Keratinocyte (primary cell): Measurements from ENCODE around the gene ZNF558. TPM values are rescaled to one million over a fixed set of nuclear protein-coding genes. Genes with fewer than 3 reads are reported as not detected.

Experiments
- DNase-seq: peaks from one replicate; pipeline ENCODE4 v3.0.0-alpha.2; 2011; ENCODE audit warnings: low read depth, missing footprints, low spot score
- FAIRE-seq: peaks from 2 replicates; lab custom pipeline; 2011; peaks lifted over from hg19 to GRCh38; lab: Jason Lieb, UNC
- H2AFZ ChIP-seq: 2 replicates; pipeline ENCODE4 v1.6.0; 2012; ENCODE audit warnings: low read length, control low read depth, inconsistent platforms; ENCODE audit not compliant: control insufficient read depth
- H3K27ac ChIP-seq: 2 replicates; pipeline ENCODE4 v1.5.1; 2011; ENCODE audit warnings: low read length; ENCODE audit not compliant: control insufficient read depth, insufficient read depth
- H3K27me3 ChIP-seq: 3 replicates; pipeline ENCODE4 v1.6.0; 2011; ENCODE audit warnings: low read length; ENCODE audit not compliant: control insufficient read depth, insufficient read depth; ENCODE audit errors: extremely low read depth
- H3K36me3 ChIP-seq, 2 experiments: 2 replicates in 1 of 2; 3 replicates in 1 of 2; pipeline ENCODE4 v1.5.1; 2011; ENCODE audit warnings: low read length in 2 of 2, mild to moderate bottlenecking in 1 of 2; ENCODE audit not compliant: control insufficient read depth in 2 of 2, insufficient read depth in 2 of 2; ENCODE audit errors: extremely low read depth in 1 of 2
- H3K4me1 ChIP-seq: 3 replicates; pipeline ENCODE4 v1.5.1; 2011; ENCODE audit warnings: low read length; ENCODE audit not compliant: control insufficient read depth, insufficient read depth; ENCODE audit errors: extremely low read depth
- H3K4me2 ChIP-seq: 3 replicates; pipeline ENCODE4 v1.6.0; 2011; ENCODE audit warnings: low read depth, low read length; ENCODE audit not compliant: control insufficient read depth, insufficient read depth; ENCODE audit errors: extremely low read depth
- H3K4me3 ChIP-seq, 3 experiments: fragments of 200-600 bp in 1 of 3; sonication (generic) in 1 of 3; 2 replicates in 2 of 3; 3 replicates in 1 of 3; pipeline ENCODE4 v1.5.1; 2011 to 2016; ENCODE audit warnings: low read length in 3 of 3, mild to moderate bottlenecking in 3 of 3, control low read depth in 2 of 3, inconsistent platforms in 1 of 3, low read depth in 1 of 3, mixed read lengths in 1 of 3, mixed run types in 1 of 3, moderate library complexity in 1 of 3; ENCODE audit not compliant: control insufficient read depth in 2 of 3, insufficient read depth in 2 of 3; ENCODE audit errors: extremely low read depth in 1 of 3
- H3K79me2 ChIP-seq: 2 replicates; pipeline ENCODE4 v1.6.0; 2012; ENCODE audit warnings: low read length; ENCODE audit not compliant: control insufficient read depth, insufficient read depth
- H3K9ac ChIP-seq: 3 replicates; pipeline ENCODE4 v1.6.0; 2011; ENCODE audit warnings: low read length; ENCODE audit not compliant: control insufficient read depth, insufficient read depth; ENCODE audit errors: extremely low read depth
- H3K9me1 ChIP-seq: 3 replicates; pipeline ENCODE4 v1.6.0; 2011; ENCODE audit warnings: low read length; ENCODE audit not compliant: control insufficient read depth, insufficient read depth; ENCODE audit errors: extremely low read depth
- H3K9me3 ChIP-seq: 2 replicates; pipeline ENCODE4 v1.5.1; 2012; ENCODE audit warnings: low read depth, low read length; ENCODE audit not compliant: control insufficient read depth
- H4K20me1 ChIP-seq: 3 replicates; pipeline ENCODE4 v1.6.0; 2011; ENCODE audit warnings: low read length; ENCODE audit not compliant: control insufficient read depth, insufficient read depth; ENCODE audit errors: extremely low read depth
- CTCF ChIP-seq, 3 experiments: IDR thresholded peaks in 1 of 3; conservative IDR thresholded peaks in 1 of 3; optimal IDR thresholded peaks in 1 of 3; 2 replicates in 2 of 3; 3 replicates in 1 of 3; pipeline versions ENCODE3 to v1.5.1; 2011; ENCODE audit warnings: low read length in 3 of 3, mild to moderate bottlenecking in 3 of 3, moderate library complexity in 2 of 3, control low read depth in 1 of 3, inconsistent platforms in 1 of 3; ENCODE audit not compliant: insufficient read depth in 2 of 3; ENCODE audit errors: extremely low read depth in 1 of 3
- EZH2 ChIP-seq: IDR thresholded peaks from one replicate; pipeline ENCODE4 v1.6.1; 2012; ENCODE audit warnings: inconsistent platforms, mild to moderate bottlenecking, low read length, moderate library complexity
- dilution Hi-C: fragments of 300-500 bp; cut with MboI; formaldehyde crosslinking; loops from one replicate; pipeline ENCODE4 v1.7.0; 2020; ENCODE audit warnings: low sequenced_read_pairs; ENCODE audit not compliant: extremely low pct_ligation_motif_present
- polyA plus RNA-seq, 5 experiments: library from polyadenylated mRNA; depleted of rRNA in 3 of 5; stranded (reverse) in 3 of 5; stranded (forward) in 1 of 5; unstranded in 1 of 5; fragments of >200 nt; gene quantifications; 1 replicate in 1 of 5; 2 replicates in 3 of 5; 3 replicates in 1 of 5; pipeline versions ENCODE4 v1.2.1 to v1.2.3, GENCODE V29; 2011 to 2012; ENCODE audit warnings: missing spikeins in 2 of 5, low read depth in 1 of 5, low replicate concordance in 1 of 5

ZNF558 gene
- polyA plus RNA-seq, 1 donor (not counting 4 experiments of a cell fraction or from before 2014, with no cell fraction given): 17.1 TPM

DNA sequence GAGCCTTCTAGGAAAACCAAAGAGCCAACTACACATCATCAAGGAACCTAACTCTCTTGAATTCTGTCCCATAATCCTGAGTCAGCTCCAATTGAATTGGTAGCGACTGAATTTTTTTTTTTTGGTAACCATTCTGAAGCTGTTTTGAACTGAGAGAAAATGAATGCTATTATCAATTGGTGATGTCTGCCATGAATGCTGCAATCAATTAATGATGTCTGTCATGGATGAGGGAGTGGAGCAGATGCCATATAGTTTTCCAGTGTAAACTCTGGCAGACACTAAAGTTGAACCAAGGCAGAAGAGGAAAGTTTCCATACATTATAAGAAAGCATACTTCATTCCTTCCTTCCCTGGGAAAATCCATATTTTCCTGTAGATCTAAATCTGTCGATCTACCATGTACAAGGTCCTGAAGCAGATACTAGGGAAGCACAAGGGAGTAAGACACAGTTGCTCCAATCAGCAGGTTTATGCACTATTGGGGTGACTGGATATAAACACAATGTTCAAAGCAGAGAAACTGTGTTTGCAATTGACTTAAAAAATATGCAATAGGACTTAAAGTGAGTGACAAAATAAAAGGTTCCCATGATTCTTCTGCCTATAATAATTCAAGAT, 48.9 kb upstream of the ZNF558 start:
- H4K20me1 ChIP-seq: no peaks in the 10 kb centered on the region
- peaks cover 4% of the 10 kb centered on the region for H3K9me3 ChIP-seq
- dilution Hi-C loops: no loop called here
- no peaks in the 10 kb centered on the region for H3K36me3 ChIP-seq
- H3K79me2 ChIP-seq: no peaks in the 10 kb centered on the region
- H3K4me3 ChIP-seq: no peak overlapping the region
- no peaks in the 10 kb centered on the region for H3K4me1 ChIP-seq
- H3K4me2 ChIP-seq: no peak overlapping the region
- TF ChIP-seq CTCF (optimal IDR thresholded peaks at IDR 0.05 in 1 of 3, IDR thresholded peaks at IDR 0.05 in 1 of 3, conservative IDR thresholded peaks at IDR 0.05 in 1 of 3; ENCODE audit: extremely low read depth in 1 of 3, insufficient read depth in 2 of 3, low read length in 3 of 3) (no peak), EZH2 (no peak)
- FAIRE-seq: no peak
- H3K27ac ChIP-seq: no peak overlapping the region
- DNase-seq: no peak
- H3K9ac ChIP-seq: no peak overlapping the region
- no peaks in the 10 kb centered on the region for H3K9me1 ChIP-seq
- no peak overlapping the region for H2AFZ ChIP-seq
- H3K27me3 ChIP-seq: no peaks in the 10 kb centered on the region

- no peak overlapping the region for H3K27ac ChIP-seq
- H3K27me3 ChIP-seq: no peaks in the 10 kb centered on the region
- H3K79me2 ChIP-seq: no peaks in the 10 kb centered on the region
- H3K4me2 ChIP-seq: no peak overlapping the region
- no peak for FAIRE-seq
- H3K9me3 ChIP-seq: peaks cover 2% of the 10 kb centered on the region
- H3K9me1 ChIP-seq: no peaks in the 10 kb centered on the region
- no peaks in the 10 kb centered on the region for H3K4me1 ChIP-seq
- H4K20me1 ChIP-seq: no peaks in the 10 kb centered on the region
- H3K4me3 ChIP-seq: no peak overlapping the region
- no peaks in the 10 kb centered on the region for H3K36me3 ChIP-seq
- dilution Hi-C loops: no loop called here
- TF ChIP-seq EZH2 (no peak), CTCF (optimal IDR thresholded peaks at IDR 0.05 in 1 of 3, IDR thresholded peaks at IDR 0.05 in 1 of 3, conservative IDR thresholded peaks at IDR 0.05 in 1 of 3; ENCODE audit: extremely low read depth in 1 of 3, insufficient read depth in 2 of 3, low read length in 3 of 3) (no peak)
- DNase-seq: no peak
- no peak overlapping the region for H3K9ac ChIP-seq
- no peak overlapping the region for H2AFZ ChIP-seq
These were observed 46.0 kb upstream of the ZNF558 start for GRCh38 chr19:8877854-8878705.
